A549 treated with GW870086 at 1 μM for 4 hours (cell line): Measurements from ENCODE around the gene NPY5R. TPM values are rescaled to one million over a fixed set of nuclear protein-coding genes. Genes with fewer than 3 reads are reported as not detected.

ENCODE experiments used
- total RNA-seq: library from RNA; stranded (reverse); fragments of 200-300 nt; extraction: Qiagen RNA extraction; gene quantifications from 5 replicates; pipeline ENCODE4 v1.2.3, GENCODE V29; 2022; ENCODE audit warnings: low read depth

The NPY5R gene
- total RNA-seq = not detected in 5 replicates

DNA sequence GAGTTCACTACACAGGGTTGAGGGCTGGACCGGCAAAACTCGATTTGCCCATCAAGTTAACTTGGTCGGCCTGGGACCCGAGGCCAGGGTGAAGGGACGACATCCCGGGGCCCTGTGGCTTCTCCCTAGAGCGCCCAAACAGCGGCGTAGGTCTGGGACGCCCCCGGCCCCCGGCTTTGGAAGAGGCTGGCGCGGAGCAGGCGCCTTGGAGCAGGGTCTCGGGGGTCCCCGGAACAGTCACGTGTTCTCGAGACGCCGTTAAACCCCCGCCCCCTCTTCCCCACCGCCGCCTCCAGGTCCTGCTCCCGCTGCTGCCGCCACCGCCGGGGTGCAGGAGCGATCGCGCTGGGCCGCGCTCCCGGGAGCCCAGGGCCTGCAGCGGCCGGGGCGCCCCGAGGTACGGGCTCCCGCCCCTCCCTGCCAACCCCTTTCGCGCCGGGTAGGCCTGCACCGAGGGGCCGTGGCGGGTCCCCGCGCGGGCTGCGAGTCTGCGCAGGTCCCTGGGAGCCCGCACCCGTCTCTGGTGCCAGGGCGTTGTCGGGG lies at the start of gene NPY5R:
TSS of gene NPY5R (plus strand) at position 289 of the 543 bp plus-strand sequence. CDS start 6,382 bp downstream, outside the sequence.

DNA sequence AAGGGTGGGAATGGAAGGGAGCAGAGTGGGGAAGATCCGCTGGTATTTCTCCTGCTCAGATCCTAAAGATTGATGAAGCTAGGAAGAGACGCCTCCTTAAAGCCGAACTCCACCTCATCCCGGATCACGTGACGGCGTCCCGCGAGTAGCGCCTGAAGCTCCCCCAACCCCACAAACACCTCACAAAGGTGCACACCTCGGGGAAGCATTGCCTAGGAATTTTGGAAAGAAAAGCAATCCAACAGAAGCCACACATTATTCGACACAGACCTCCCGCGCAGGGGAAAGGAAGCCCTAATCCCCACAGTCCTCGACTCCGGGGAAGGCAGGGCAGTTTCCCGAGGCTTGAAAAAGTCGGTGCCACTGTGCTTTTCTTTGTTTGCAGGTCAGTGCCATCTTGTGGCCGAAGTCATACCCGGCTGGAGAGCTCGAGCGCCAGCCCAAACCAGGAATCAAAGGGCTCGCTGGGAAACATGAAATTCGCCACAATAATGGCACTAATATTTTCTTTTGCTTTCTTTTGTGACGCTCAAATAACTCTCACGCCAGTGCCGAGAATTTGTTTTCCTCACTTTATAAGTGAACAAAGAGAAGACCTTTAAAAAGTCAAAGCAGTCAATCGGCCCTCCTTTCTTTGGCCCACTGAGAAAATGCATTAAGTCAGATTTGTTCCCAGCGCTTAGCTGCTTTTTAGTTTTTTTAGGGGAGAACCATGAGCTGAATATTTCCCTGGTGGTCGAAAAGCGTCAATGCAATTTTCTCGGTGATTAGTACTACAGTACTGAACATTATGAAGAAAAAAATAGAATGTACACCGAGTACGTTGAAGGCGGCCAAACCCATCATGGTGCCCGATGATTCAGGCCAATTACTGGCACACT lies 10.9 kb upstream of the NPY5R start, which contains the start of gene NPY1R:
TSS of gene NPY1R (minus strand) at position 71 of the 881 bp plus-strand sequence. CDS start 6,042 bp downstream, outside the sequence.

Other genes starting within 250 kb of the NPY5R start
- gene NAF1, start 177.0 kb upstream of the NPY5R start, total RNA-seq = 13.6 to 15.9 TPM (median 15.0 TPM) in 5 replicates
- 0.06 to 0.28 TPM (median 0.19 TPM) in 4 of 5 replicates, not detected in the other for gene NPY1R, start 11.3 kb upstream of the NPY5R start, total RNA-seq
- gene TKTL2, start 129.9 kb downstream of the NPY5R start, total RNA-seq = not detected in 5 replicates
- 20.2 to 33.6 TPM (median 24.5 TPM) in 5 replicates for gene TMA16, start 150.8 kb downstream of the NPY5R start, total RNA-seq